A549 (cell line): ENCODE measurements around the gene OSBPL3. TPM values are rescaled to one million over a fixed set of nuclear protein-coding genes. Genes with fewer than 3 reads are reported as not detected.

ENCODE experiments used
- ATAC-seq, 2 experiments: fragments of 200-7000 bp in 1 of 2; fragments of >200 bp in 1 of 2; cut with Nextera tagmentation in 1 of 2; cut with Tn5 transposase in 1 of 2; 3 replicates each; pipeline versions ENCODE4 v1.8.0 to v1.9.1; 2018 to 2020; ENCODE audit warnings: mild to moderate bottlenecking in 1 of 2, moderate library complexity in 1 of 2
- CTCF ChIA-PET: fragments of 300-600 bp; sonication (Branson Sonifier 250); formaldehyde crosslinking; extraction: SDS; loops from one replicate; lab custom pipeline; 2021; ENCODE audit warnings: antibody characterized with exemption, inconsistent platforms; lab: Yijun Ruan, JAX
- POLR2A ChIA-PET: fragments of 350-600 bp; formaldehyde crosslinking; extraction: SDS; loops from one replicate; lab custom pipeline; 2021; ENCODE audit warnings: antibody characterized with exemption, inconsistent platforms; lab: Yijun Ruan, JAX
- DNase-seq, 2 experiments: peaks; one replicate each; pipeline versions ENCODE4 v3.0.0 to v3.0.0-alpha.2; 2011 to 2016; ENCODE audit warnings: low read depth in 1 of 2, low spot score in 1 of 2
- FAIRE-seq: peaks from 2 replicates; lab custom pipeline; 2011; peaks lifted over from hg19 to GRCh38; lab: Jason Lieb, UNC
- H3K27ac ChIP-seq, 2 experiments: fragments of >200 bp; sonication (Bioruptor Twin); formaldehyde crosslinking; 3 replicates each; pipeline ENCODE4 v1.5.1; 2016 to 2017
- H3K4me1 ChIP-seq: fragments of >200 bp; sonication (Bioruptor Twin); formaldehyde crosslinking; 3 replicates; pipeline ENCODE4 v1.6.1; 2016
- H3K4me2 ChIP-seq: fragments of >200 bp; sonication (Bioruptor Twin); formaldehyde crosslinking; 3 replicates; pipeline ENCODE4 v1.6.1; 2016
- H3K4me3 ChIP-seq: fragments of >200 bp; sonication (Bioruptor Twin); formaldehyde crosslinking; 3 replicates; pipeline ENCODE4 v1.5.1; 2016
- H3K9me3 ChIP-seq: fragments of >200 bp; sonication (Bioruptor Twin); formaldehyde crosslinking; 3 replicates; pipeline ENCODE4 v1.6.1; 2016
- ATOH8 ChIP-seq: fragments of 250-450 bp; sonication (Bioruptor Pico); IDR thresholded peaks from 2 replicates; pipeline ENCODE4 v1.5.0; 2020; ENCODE audit warnings: low read depth, mild to moderate bottlenecking, moderate library complexity
- BCL3 ChIP-seq: fragments of >200 bp; sonication (Bioruptor Twin); formaldehyde crosslinking; IDR thresholded peaks from 3 replicates; pipeline ENCODE4 v1.6.1; 2016
- EHF ChIP-seq: fragments of 250-450 bp; sonication (Bioruptor Pico); IDR thresholded peaks from 2 replicates; pipeline ENCODE4 v1.5.0; 2020; ENCODE audit warnings: mild to moderate bottlenecking
- ELK1 ChIP-seq: fragments of 150-350 bp; IDR thresholded peaks from 2 replicates; pipeline ENCODE4 v1.6.1; 2014; ENCODE audit warnings: low read depth, mild to moderate bottlenecking, low read length
- FOSB ChIP-seq: fragments of 250-450 bp; sonication (Bioruptor Pico); IDR thresholded peaks from 2 replicates; pipeline ENCODE4 v1.5.0; 2020; ENCODE audit warnings: mild to moderate bottlenecking, moderate library complexity
- FOXS1 ChIP-seq: fragments of 250-450 bp; sonication (Bioruptor Pico); IDR thresholded peaks from 2 replicates; pipeline ENCODE4 v1.5.0; 2020; ENCODE audit warnings: mild to moderate bottlenecking, moderate library complexity
- GATA3 ChIP-seq: IDR thresholded peaks from 2 replicates; pipeline ENCODE4 v1.6.1; 2012; ENCODE audit warnings: borderline replicate concordance
- HEYL ChIP-seq: fragments of 250-450 bp; sonication (Bioruptor Pico); IDR thresholded peaks from 2 replicates; pipeline ENCODE4 v1.8.0; 2021; ENCODE audit warnings: mild to moderate bottlenecking, moderate library complexity
- HMGXB4 ChIP-seq: fragments of 250-450 bp; sonication (Bioruptor Pico); IDR thresholded peaks from 2 replicates; pipeline ENCODE4 v1.5.0; 2021; ENCODE audit warnings: mild to moderate bottlenecking, moderate library complexity, borderline replicate concordance
- HOXB5 ChIP-seq: fragments of 250-450 bp; sonication (Bioruptor Pico); IDR thresholded peaks from 2 replicates; pipeline ENCODE4 v1.5.0; 2020; ENCODE audit warnings: mild to moderate bottlenecking, moderate library complexity
- JUN ChIP-seq, 2 experiments: fragments of >200 bp; sonication (Bioruptor Twin); formaldehyde crosslinking; IDR thresholded peaks; 2 replicates in 1 of 2; 3 replicates in 1 of 2; pipeline ENCODE4 v1.6.1; 2016 to 2017
- JUNB ChIP-seq: fragments of >200 bp; sonication (Bioruptor Twin); formaldehyde crosslinking; IDR thresholded peaks from 2 replicates; pipeline ENCODE4 v1.6.1; 2016
- KDM1A ChIP-seq: fragments of 200-600 bp; sonication (generic); IDR thresholded peaks from 2 replicates; pipeline ENCODE4 v1.6.1; 2016; ENCODE audit warnings: low read depth, mild to moderate bottlenecking
- KDM5A ChIP-seq: fragments of 200-600 bp; sonication (generic); IDR thresholded peaks from 2 replicates; pipeline ENCODE4 v1.6.1; 2016; ENCODE audit warnings: antibody characterized with exemption, mild to moderate bottlenecking
- MAX ChIP-seq: IDR thresholded peaks from 2 replicates; pipeline ENCODE4 v1.6.1; 2012
- NPAS2 ChIP-seq: fragments of 250-450 bp; sonication (Bioruptor Pico); IDR thresholded peaks from 2 replicates; pipeline ENCODE4 v1.8.0; 2022; ENCODE audit warnings: mild to moderate bottlenecking, moderate library complexity, borderline replicate concordance
- RCOR1 ChIP-seq: fragments of 150-350 bp; IDR thresholded peaks from 2 replicates; pipeline ENCODE4 v1.6.1; 2014; ENCODE audit warnings: antibody characterized with exemption, low read length, low read depth
- SMC3 ChIP-seq: fragments of >200 bp; sonication (Bioruptor Twin); formaldehyde crosslinking; IDR thresholded peaks from 3 replicates; pipeline ENCODE4 v1.6.1; 2018; ENCODE audit warnings: inconsistent platforms
- ZC3H11A ChIP-seq: fragments of 450-650 bp; IDR thresholded peaks from 2 replicates; pipeline ENCODE4 v1.6.1; 2014; ENCODE audit warnings: antibody characterized with exemption, mild to moderate bottlenecking
- ZFP36 ChIP-seq: fragments of 450-650 bp; IDR thresholded peaks from 2 replicates; pipeline ENCODE4 v1.6.1; 2014; ENCODE audit warnings: borderline replicate concordance; ENCODE audit not compliant: partially characterized antibody
- ZNF302 ChIP-seq: fragments of 250-450 bp; sonication (Bioruptor Pico); IDR thresholded peaks from 2 replicates; pipeline ENCODE4 v1.9.0; 2021; ENCODE audit warnings: inconsistent platforms, mild to moderate bottlenecking, moderate library complexity
- WGBS: methylation state at CpG from one replicate; pipeline ENCODE4 v1.1.6; 2017; ENCODE audit errors: missing lambda C conversion rate; 5-methylcytosine and 5-hydroxymethylcytosine counted together
- polyA plus RNA-seq, 4 experiments: library from polyadenylated mRNA; depleted of rRNA in 3 of 4; stranded (reverse); fragments of >200 nt; fragmentation: RNase III in 1 of 4; extraction: RNeasy Plus Mini Kit Qiagen cat#74134 plus additional on column Dnase treatment in 1 of 4; gene quantifications; 2 replicates in 3 of 4; 3 replicates in 1 of 4; pipeline ENCODE4 v1.2.3, GENCODE V29; 2011 to 2017

The OSBPL3 gene
- polyA plus RNA-seq, 2 of the 4 experiments (the other 2 are of a cell fraction) = 10.9 to 17.4 TPM

- TF ChIP-seq BCL3 (no peak), SMC3 (no peak), ELK1 (no peak), JUNB (no peak)
- TF ChIP-seq, all 56 proteins: peak for 0
Measured at GRCh38 chr7:25006276-25006675, 26.3 kb upstream of the OSBPL3 start (continued).

GRCh38 chr7:25005658-25006057 lies 25.7 kb upstream of the OSBPL3 start:
- no peak overlapping the region for H3K4me2 ChIP-seq
- H3K9me3 ChIP-seq = peaks cover 8% of the 10 kb centered on the region; the same call in 2 of the 3 replicates
- no peak for TF ChIP-seq RCOR1
- ATAC-seq = no peak
- ChIA-PET POLR2A (no interaction called here), CTCF (interaction anchor here (0.7 to 2.2 kb wide), 2 partner anchors 26 to 282 kb away, joined by 3 to 7 read pairs; partner anchors contain the start of gene OSBPL3)
- no peak for FAIRE-seq
- H3K4me1 ChIP-seq = 0 out of 3 replicates have a peak, but pooled peaks cover 3% of the 10 kb centered on the region
- 55% methylated on average over 3 of the region's 3 CpGs for WGBS
- DNase-seq = no peak
- H3K27ac ChIP-seq = no peak overlapping the region
- no peak overlapping the region for H3K4me3 ChIP-seq

GRCh38 chr7:25002786-25003185 lies 22.8 kb upstream of the OSBPL3 start:
- ChIA-PET POLR2A (no interaction called here), CTCF (no interaction called here)
- no peak overlapping the region for H3K27ac ChIP-seq
- DNase-seq (no peak), ATAC-seq (no peak), FAIRE-seq (no peak)
- H3K4me1 ChIP-seq = no peaks in the 10 kb centered on the region
- H3K4me3 ChIP-seq = no peak overlapping the region
- H3K9me3 ChIP-seq = peaks cover 11% of the 10 kb centered on the region; the same call in 2 of the 3 replicates
- H3K4me2 ChIP-seq = no peak overlapping the region
- TF ChIP-seq HMGXB4 (CRISPR knock-in tag) = no peak
- no peak for TF ChIP-seq HEYL (CRISPR knock-in tag)
- TF ChIP-seq BCL3 = no peak
- TF ChIP-seq KDM1A = no peak
- TF ChIP-seq GATA3 = no peak
- no peak for TF ChIP-seq NPAS2 (CRISPR knock-in tag)
- no peak for TF ChIP-seq RCOR1
- TF ChIP-seq ATOH8 = no peak
- TF ChIP-seq FOXS1 (CRISPR knock-in tag) = no peak
- TF ChIP-seq EHF = no peak
- no peak for TF ChIP-seq MAX
- TF ChIP-seq HOXB5 (CRISPR knock-in tag) = no peak
- TF ChIP-seq ZC3H11A = no peak
- no peak for TF ChIP-seq SMC3
- TF ChIP-seq JUN (IDR thresholded peaks at IDR 0.05) = no peak
- no peak for TF ChIP-seq KDM5A
- no peak for TF ChIP-seq ZNF302 (CRISPR knock-in tag)
- no peak for TF ChIP-seq FOSB (CRISPR knock-in tag)
- no peak for TF ChIP-seq ZFP36
- 41% methylated on average over 1 of the region's 1 CpG for WGBS
